Measurements from ENCODE around the gene AGA.

The AGA gene

DNA sequence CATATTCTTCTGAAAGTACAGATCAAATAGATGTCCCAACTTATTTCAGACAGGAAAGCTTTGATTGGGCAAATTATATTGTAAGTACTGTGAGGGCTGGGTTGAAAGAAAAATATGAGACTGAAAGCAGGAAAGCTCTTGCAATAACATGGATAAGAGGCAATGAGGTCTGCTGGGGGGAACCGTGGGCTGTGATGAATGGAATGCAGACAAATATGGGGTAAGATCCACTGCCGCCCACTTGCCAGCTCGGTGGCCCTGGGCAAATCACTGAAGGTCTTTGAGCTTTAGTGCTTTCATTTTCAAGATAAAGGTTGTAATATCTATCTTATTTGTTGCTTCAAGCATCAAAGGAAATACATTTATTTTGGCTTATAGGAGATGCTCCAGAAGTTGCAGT lies 51.0 kb downstream of the AGA start:
- DNase-seq = no peak

DNA sequence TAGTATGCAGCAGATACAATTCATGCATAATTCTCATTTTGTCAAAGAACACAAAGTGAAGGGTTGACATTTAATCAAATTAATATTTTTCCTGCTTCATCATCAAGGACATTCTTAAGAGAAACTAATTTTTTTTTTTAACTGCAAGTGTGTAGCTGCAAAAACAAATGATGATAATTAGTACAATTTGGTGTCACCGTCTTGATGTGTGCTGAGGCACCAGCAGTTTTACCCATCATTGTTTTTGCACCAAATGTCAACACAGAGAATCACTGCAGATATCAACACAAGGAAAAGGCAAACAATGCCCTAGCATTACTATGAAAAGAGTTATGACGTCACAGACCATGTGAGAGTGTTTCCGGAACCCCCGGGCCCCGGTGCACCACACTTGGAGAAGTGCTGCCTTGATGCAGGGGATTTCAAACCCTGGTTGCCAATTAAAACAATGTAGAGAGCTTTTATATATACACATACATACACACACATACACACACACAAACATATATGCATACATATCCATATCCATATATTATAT lies 55.9 kb downstream of the AGA start:
- DNase-seq = no peak

DNA sequence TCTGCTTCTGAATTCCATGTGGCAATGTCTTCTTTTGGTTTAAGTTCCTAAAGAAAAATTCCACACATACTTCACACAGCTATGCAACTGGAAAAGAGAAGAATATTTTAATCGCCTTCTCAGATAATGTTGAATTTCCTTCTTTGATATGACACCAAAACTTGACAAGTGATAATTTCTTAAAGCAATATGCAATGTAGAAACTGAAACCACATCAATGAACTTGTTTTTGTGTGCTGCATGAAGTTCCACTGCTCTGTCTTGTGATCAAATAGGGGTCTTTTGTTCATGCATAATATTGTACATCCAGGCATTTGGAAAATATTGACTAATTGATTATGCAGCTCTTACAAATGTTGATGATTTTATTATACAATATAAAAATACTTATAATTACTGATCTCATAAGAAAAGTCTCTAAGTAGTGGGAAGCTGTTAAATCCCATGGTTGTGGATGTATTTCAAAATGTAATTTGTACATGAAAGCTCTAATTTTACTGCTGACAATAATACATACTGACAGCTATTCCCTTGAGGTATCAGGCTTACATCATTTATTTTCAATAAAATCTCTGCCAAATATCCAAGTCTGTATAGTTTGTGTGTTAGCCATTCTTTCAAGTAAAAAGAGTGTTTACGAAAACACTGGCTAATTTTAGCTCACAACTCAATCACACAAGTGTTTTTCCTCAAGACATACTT lies 56.5 kb downstream of the AGA start:
- DNase-seq = no peak

DNA sequence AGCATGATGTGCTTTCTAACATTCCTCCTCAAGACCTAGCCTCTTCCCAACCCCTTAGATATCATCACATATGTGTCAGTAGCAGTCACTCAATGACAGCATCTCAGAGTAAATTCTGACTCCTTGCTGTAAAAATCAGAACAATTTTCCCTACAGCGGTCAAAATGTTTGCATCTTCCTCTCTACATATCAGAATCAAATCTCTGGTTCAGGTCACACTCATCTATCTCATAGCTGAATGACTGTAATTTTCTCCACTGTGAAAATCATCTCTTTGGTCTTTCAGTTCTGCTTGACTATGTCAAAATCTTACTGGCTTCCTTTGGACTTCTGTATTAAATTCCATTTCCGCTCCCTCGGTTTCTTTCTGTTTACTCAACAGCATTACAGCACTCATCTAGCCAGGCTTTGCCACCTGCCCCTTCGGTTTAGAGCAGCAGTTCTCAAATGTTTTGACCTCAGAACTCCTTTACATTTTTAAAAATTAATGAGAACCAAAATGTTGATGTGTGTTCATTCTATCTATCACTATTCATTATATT lies 57.3 kb downstream of the AGA start:
- DNase-seq = no peak

DNA sequence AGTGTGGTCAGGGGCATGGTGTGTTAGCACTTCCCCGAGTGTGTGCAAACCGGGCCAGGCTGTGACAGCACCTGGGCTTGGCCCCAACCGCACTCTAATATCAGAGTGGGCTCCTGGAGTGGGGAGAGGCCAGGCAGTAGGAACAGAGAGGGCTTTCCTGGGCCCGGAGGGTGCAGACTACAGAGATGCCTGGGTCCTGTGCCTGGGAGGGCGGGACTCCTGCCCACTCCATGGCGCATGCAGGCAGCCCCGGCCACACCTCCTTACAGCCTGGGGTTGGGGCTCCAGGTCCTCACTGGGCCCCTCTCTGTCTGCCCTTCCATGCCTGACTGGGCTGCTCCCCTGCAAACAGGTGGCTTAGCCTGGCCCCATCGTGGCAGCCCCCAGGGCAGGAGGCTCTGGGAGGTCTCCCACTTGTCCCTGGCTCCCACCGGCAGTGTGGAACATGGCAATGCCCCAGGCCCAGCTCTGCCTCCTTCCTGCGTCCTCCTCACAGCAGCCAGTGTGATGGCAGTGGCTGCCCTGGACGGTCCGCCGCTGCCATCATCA lies 60.4 kb downstream of the AGA start:
- no peak for DNase-seq
